Activated CD4-positive, alpha-beta memory T cell treated with anti-CD3 and anti-CD28 coated beads, Interleukin-2, amount 10 ng/mL, durations not matched to agents 7 days and 5 days (primary cell): ENCODE results near the gene H2BK1. TPM values are rescaled to one million over a fixed set of nuclear protein-coding genes. Genes with fewer than 3 reads are reported as not detected.

Experiments used
- CTCF ChIA-PET: fragments of 350-600 bp; sonication (Branson Sonifier 250); formaldehyde crosslinking; loops from one replicate; lab custom pipeline; 2021; ENCODE audit warnings: antibody characterized with exemption, inconsistent platforms; lab: Charles Lee
- POLR2A ChIA-PET: fragments of 350-600 bp; sonication (Branson Sonifier 250); formaldehyde crosslinking; loops from one replicate; lab custom pipeline; 2021; ENCODE audit warnings: antibody characterized with exemption; lab: Charles Lee
- DNase-seq: peaks from one replicate; pipeline ENCODE4 v3.0.0-alpha.2; 2020
- H3K27ac Mint-ChIP-seq: one replicate; pipeline ENCODE4 v1.8.0; 2021; ENCODE audit warnings: mild to moderate bottlenecking, mixed read lengths
- H3K27me3 Mint-ChIP-seq: one replicate; pipeline ENCODE4 v1.8.0; 2021; ENCODE audit warnings: mixed read lengths
- H3K36me3 Mint-ChIP-seq: one replicate; pipeline ENCODE4 v1.8.0; 2021; ENCODE audit warnings: low read depth, mixed read lengths
- H3K4me1 Mint-ChIP-seq: one replicate; pipeline ENCODE4 v1.8.0; 2021; ENCODE audit warnings: mixed read lengths
- H3K4me3 Mint-ChIP-seq: one replicate; pipeline ENCODE4 v1.8.0; 2021; ENCODE audit warnings: mild to moderate bottlenecking, mixed read lengths
- H3K9me3 Mint-ChIP-seq: one replicate; pipeline ENCODE4 v1.8.0; 2021; ENCODE audit warnings: mixed read lengths
- total RNA-seq, 2 experiments: library from RNA; stranded (reverse); gene quantifications; one replicate each; pipeline ENCODE4 v1.2.3, GENCODE V29; 2021

Gene H2BK1
- total RNA-seq, 2 experiments from 2014 or later: not detected

GRCh38 chr7:151193203-151193978 is 16.9 kb downstream of the H2BK1 start:
- no peak overlapping the region for H3K4me3 Mint-ChIP-seq
- POLR2A ChIA-PET: no interaction called here
- peaks cover 18% of the 10 kb centered on the region for H3K27me3 Mint-ChIP-seq
- H3K36me3 Mint-ChIP-seq: no peaks in the 10 kb centered on the region
- no peak overlapping the region for H3K27ac Mint-ChIP-seq
- H3K4me1 Mint-ChIP-seq: peaks cover 4% of the 10 kb centered on the region
- no peaks in the 10 kb centered on the region for H3K9me3 Mint-ChIP-seq
- DNase-seq: no peak
- CTCF ChIA-PET: no interaction called here

DNA sequence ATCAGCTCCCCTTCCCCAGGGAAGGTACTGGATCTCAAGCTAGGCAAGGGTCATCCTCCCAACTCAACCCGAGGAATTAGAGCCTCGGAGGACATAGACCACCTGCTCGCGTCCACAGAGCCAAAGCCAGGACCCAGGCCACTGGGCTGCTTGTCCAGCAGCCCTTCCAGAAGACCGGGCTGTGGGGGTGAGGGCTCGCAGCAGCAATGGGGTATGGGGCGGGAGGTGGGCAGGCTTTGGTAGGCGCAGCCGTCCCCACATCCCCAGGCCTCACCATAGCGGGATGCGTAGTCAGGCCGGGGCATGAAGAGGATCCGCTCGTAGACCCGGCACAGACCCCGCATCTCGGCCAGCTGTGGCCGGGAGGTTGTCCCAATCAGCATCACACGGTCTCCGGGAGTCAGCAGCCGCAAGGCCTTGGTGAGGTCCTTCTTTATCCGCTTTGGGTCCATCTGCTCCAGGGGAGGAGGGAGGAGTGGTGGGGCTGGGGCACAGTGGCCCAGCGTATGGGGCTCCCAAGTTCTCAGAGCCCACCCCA is 18.2 kb downstream of the H2BK1 start:
- Mint-ChIP-seq H3K9me3 (no peaks in the 10 kb centered on the region), H3K36me3 (no peaks in the 10 kb centered on the region)
- POLR2A ChIA-PET: interaction anchor here (1.3 kb wide), 1 partner anchor 15 kb away, joined by 3 read pairs; no protein-coding TSS in a partner anchor

DNA sequence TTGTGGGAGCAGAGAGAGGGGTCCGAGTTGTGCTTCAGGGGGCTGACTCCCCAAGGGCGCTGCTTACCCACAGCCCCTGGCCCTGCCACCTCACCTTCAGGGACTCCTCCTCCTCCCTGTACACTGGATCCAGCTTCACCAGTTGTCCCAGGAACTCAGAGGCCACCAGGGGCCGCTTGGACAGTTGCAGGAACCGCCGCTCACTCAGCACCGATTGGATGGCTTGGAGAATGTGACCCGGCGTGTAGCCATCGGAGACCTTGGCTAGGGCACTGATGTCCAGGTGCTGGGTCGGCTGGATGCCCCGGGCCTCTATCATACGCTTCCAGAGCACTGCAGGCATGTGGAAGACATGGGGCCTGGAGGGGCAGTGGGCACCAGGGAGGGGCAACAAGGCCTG is 18.7 kb downstream of the H2BK1 start:
- ChIA-PET POLR2A (interaction anchor here (1.3 kb wide), 1 partner anchor 16 kb away, joined by 3 read pairs; no protein-coding TSS in a partner anchor), CTCF (no interaction called here)
- Mint-ChIP-seq H3K4me1 (peaks cover 4% of the 10 kb centered on the region), H3K27ac (no peak overlapping the region), H3K27me3 (peaks cover 18% of the 10 kb centered on the region), H3K4me3 (no peak overlapping the region), H3K36me3 (no peaks in the 10 kb centered on the region), H3K9me3 (no peaks in the 10 kb centered on the region)
- no peak for DNase-seq

More for the DNA sequence above, 18.2 kb downstream of the H2BK1 start:
- no peak overlapping the region for H3K27ac Mint-ChIP-seq
- H3K27me3 Mint-ChIP-seq: peaks cover 18% of the 10 kb centered on the region
- no peak for DNase-seq
- CTCF ChIA-PET: no interaction called here
- no peak overlapping the region for H3K4me3 Mint-ChIP-seq
- peaks cover 4% of the 10 kb centered on the region for H3K4me1 Mint-ChIP-seq

- H3K27ac Mint-ChIP-seq: no peak overlapping the region
- H3K4me1 Mint-ChIP-seq: no peaks in the 10 kb centered on the region
- no peak for DNase-seq
- H3K4me3 Mint-ChIP-seq: no peak overlapping the region
- H3K27me3 Mint-ChIP-seq: peaks cover 11% of the 10 kb centered on the region
- POLR2A ChIA-PET: no interaction called here
- no peaks in the 10 kb centered on the region for H3K9me3 Mint-ChIP-seq
- CTCF ChIA-PET: no interaction called here
- no peaks in the 10 kb centered on the region for H3K36me3 Mint-ChIP-seq
Observed at GRCh38 chr7:151189038-151189437, 21.2 kb downstream of the H2BK1 start.

GRCh38 chr7:151188252-151188542 is 22.1 kb downstream of the H2BK1 start:
- Mint-ChIP-seq H3K4me3 (no peak overlapping the region), H3K36me3 (no peaks in the 10 kb centered on the region), H3K27me3 (peaks cover 11% of the 10 kb centered on the region), H3K4me1 (no peaks in the 10 kb centered on the region), H3K9me3 (no peaks in the 10 kb centered on the region), H3K27ac (no peak overlapping the region)
- DNase-seq: no peak
- POLR2A ChIA-PET: no interaction called here
- CTCF ChIA-PET: no interaction called here

GRCh38 chr7:151187409-151188251 is 22.7 kb downstream of the H2BK1 start:
- Mint-ChIP-seq H3K36me3 (no peaks in the 10 kb centered on the region), H3K27me3 (peaks cover 11% of the 10 kb centered on the region), H3K4me1 (no peaks in the 10 kb centered on the region), H3K9me3 (no peaks in the 10 kb centered on the region), H3K27ac (no peak overlapping the region), H3K4me3 (no peak overlapping the region)
- no peak for DNase-seq
- CTCF ChIA-PET: no interaction called here
- POLR2A ChIA-PET: interaction anchor here (0.6 kb wide), 1 partner anchor 13 kb away, joined by 3 read pairs; no protein-coding TSS in a partner anchor

DNA sequence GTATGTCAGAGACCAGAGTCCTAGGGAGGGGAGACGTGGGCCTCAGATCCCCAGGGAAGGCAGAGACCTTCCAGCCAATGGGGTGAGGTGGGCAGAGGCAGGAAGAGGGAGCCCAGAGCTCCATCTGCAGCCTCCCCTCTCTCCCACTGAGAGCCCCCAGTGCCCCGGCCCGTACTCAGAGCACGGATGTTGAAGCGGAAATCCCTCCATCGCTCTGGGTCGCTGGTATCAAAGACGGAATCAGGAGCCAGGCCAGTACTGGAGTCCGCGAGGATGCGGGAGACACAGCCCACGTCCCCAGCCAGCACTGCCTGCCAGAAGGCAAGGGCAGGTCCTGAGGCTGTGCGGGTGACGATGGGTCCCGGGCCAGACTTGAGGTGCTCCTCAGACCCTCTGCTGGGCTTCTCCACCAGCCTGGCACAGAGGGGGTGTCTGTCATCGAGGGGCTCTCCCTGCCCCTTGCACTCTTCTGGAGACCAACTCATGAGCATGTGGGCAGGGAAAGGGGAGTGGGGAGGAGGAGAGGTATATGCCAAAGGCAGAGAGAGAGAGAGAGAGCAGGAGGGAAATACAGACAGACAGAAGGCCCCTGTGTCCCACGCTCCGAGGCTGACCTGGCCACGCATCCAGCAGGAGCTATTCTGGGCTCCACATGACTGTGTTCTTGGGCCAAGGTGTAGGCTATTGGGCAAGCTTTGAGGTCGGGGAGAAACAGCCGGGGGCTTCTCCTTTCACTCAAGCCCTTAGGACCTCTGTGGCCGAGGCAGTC is 23.5 kb downstream of the H2BK1 start, which contains the start of gene ASB10:
ASB10 (minus strand) TSS at position 611 of the 769 bp plus-strand sequence; CDS start at position 491, 120 bp downstream.
- H3K27ac Mint-ChIP-seq: no peak within 1 kb of the TSS
- H3K4me3 Mint-ChIP-seq: no peak within 1 kb of the TSS
- no peaks in the 10 kb centered on the region for H3K36me3 Mint-ChIP-seq
- ChIA-PET CTCF (no interaction called here), POLR2A (interaction anchor here (0.6 kb wide), 1 partner anchor 14 kb away, joined by 3 read pairs; no protein-coding TSS in a partner anchor)
- H3K4me1 Mint-ChIP-seq: no peaks in the 10 kb centered on the region
- no peaks in the 10 kb centered on the region for H3K9me3 Mint-ChIP-seq
- peaks cover 13% of the 10 kb centered on the region for H3K27me3 Mint-ChIP-seq
- no peak for DNase-seq

DNA sequence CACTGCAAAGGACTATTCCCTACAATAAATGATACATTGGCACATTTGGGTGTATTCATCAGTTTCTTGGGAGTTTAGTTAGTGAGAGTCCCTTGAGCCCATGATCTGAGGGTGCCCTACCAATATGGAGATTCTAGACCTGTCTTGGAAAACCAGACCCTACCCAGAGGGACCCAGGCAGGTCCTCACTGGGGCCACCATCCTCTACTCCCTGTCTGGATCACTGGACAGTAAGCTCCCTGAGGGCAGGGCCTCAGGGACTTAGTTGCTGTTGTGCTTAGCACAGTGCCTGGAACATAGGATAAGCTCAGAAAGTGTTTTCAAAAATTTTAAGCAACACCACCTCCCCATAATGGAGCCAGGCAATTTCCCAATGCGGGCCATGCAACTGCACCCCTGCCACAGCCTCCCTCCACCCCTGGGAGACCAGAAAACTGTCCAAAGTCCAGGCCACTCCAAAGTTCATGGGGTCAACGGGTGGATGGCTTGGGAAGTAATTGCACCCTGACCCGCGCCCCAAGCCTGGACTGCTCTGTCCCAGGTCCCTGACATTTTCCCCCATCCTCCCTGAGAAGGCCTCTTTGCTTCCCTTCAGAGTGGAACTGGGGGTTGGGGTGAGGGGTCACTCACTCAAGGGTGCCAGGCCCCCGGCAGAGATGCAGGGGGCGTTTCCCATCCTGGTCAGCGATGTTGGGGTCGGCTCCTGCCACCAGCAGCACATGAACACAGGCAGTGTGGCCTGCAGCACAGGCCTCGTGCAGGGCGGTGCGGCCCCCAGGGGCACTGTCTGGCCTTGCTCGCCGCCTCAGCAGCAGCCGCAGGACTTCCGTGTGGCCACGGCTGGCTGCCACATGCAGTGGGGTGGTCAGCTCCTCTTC is 24.3 kb downstream of the H2BK1 start:
- H3K27me3 Mint-ChIP-seq: peaks cover 13% of the 10 kb centered on the region
- H3K27ac Mint-ChIP-seq: no peak overlapping the region
- no peaks in the 10 kb centered on the region for H3K9me3 Mint-ChIP-seq
- H3K4me3 Mint-ChIP-seq: no peak overlapping the region
- no peaks in the 10 kb centered on the region for H3K36me3 Mint-ChIP-seq
- ChIA-PET CTCF (interaction anchor here (0.8 kb wide), 1 partner anchor 58 kb away, joined by 3 read pairs; no protein-coding TSS in a partner anchor), POLR2A (no interaction called here)
- H3K4me1 Mint-ChIP-seq: no peaks in the 10 kb centered on the region
- DNase-seq: no peak

DNA sequence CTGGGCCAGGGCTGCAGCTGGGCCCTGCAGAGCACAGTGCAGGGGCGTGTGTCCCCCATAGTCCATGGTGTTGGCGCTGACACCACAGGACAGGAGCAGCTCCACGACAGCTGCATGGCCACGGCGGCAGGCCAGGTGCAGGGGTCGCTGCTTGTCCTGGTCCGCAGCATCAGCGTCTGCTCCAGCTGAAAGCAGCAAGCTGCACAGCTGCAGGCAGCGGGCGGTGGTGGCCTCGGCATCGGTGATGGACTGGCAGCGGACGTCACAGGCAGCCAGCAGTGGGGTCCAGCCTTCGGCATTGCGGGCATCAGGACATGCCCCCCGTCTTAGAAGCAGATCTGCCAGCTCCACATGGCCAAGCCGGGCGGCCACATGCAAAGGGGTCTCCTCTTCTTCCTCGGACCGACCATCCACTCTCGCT is 29.3 kb downstream of the H2BK1 start:
- Mint-ChIP-seq H3K9me3 (no peaks in the 10 kb centered on the region), H3K36me3 (no peaks in the 10 kb centered on the region), H3K27ac (no peak overlapping the region), H3K4me3 (no peak overlapping the region), H3K27me3 (peaks cover 10% of the 10 kb centered on the region), H3K4me1 (no peaks in the 10 kb centered on the region)
- CTCF ChIA-PET: interaction anchor here (1.2 kb wide), 1 partner anchor 62 kb away, joined by 3 read pairs; no protein-coding TSS in a partner anchor
- POLR2A ChIA-PET: no interaction called here
- DNase-seq: no peak

DNA sequence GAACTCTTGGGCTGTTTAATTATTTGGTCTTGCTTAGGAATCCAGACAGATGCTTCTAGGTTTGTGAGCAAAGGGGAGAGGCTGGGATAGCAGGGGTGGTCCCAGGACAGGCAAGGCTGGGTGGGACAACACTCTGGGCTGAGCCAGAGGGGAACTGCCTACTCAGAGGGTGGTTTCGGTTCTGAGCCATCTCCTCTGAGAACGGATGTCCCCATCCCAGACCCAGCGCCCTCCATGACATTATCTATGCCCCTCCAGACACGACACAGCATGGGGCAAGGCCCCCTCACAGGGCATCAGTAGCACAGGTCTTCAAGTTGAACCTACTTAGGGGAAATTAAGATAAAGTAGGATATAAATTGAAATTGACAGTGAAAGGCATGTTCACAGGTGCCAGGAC is 30.3 kb downstream of the H2BK1 start:
- CTCF ChIA-PET: interaction anchor here (1.2 to 2.3 kb wide), 3 partner anchors 11 to 64 kb away, joined by 3 to 10 read pairs (median 3); no protein-coding TSS in a partner anchor
- Mint-ChIP-seq H3K4me1 (no peaks in the 10 kb centered on the region), H3K9me3 (no peaks in the 10 kb centered on the region), H3K27me3 (peaks cover 10% of the 10 kb centered on the region), H3K36me3 (no peaks in the 10 kb centered on the region), H3K27ac (no peak overlapping the region), H3K4me3 (no peak overlapping the region)
- no peak for DNase-seq
- POLR2A ChIA-PET: interaction anchor here (1.3 kb wide), 1 partner anchor 35 kb away, joined by 3 read pairs; no protein-coding TSS in a partner anchor

DNA sequence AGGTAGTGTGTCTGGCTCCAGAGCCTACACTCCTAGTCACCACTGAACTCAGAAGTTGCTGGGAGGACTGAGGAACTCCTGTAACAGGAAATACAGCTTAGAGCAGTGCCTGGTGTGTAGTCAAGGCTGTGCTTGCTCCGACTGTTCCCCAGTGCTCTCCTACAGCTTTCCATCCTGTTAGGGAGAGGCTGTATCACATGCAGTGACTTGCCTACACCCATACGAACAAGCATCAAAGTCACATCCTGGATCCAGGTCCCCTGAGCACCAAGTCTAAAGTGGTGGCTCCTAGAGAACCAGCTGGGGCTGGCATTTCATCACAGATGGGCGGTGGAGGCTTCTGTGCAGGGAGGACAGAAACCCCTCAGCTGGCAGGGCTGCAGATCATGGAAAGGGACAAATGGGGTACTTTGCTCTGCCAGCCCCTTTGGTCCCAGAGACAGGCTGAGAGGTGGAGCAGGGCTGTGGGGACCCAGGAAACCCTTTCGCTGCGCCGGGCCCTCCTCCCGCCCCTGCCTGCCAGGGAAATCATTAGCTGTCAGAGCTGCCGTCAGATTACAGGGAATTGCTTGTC is 30.9 kb downstream of the H2BK1 start:
- peaks cover 10% of the 10 kb centered on the region for H3K27me3 Mint-ChIP-seq
- no peak overlapping the region for H3K27ac Mint-ChIP-seq
- ChIA-PET CTCF (interaction anchor here (1.3 to 2.3 kb wide), 2 partner anchors 11 to 65 kb away, joined by 3 to 10 read pairs; no protein-coding TSS in a partner anchor), POLR2A (interaction anchor here (1.3 kb wide), 1 partner anchor 36 kb away, joined by 3 read pairs; no protein-coding TSS in a partner anchor)
- DNase-seq: no peak
- H3K9me3 Mint-ChIP-seq: no peaks in the 10 kb centered on the region
- H3K4me1 Mint-ChIP-seq: no peaks in the 10 kb centered on the region
- no peak overlapping the region for H3K4me3 Mint-ChIP-seq
- no peaks in the 10 kb centered on the region for H3K36me3 Mint-ChIP-seq
